HG03378 (cell line): Measurements from ENCODE around the gene DUSP28.
"Not testable (repeated sequence)": the region's sequence is repeated elsewhere in the genome, so short reads cannot be mapped to it uniquely, and the experiment has no call there.

Experiments
- ATAC-seq: cut with Tn5 transposase; IDR thresholded peaks from one replicate; pipeline ENCODE4 v1.9.1; 2021; ENCODE audit warnings: mild to moderate bottlenecking, moderate library complexity; ENCODE audit not compliant: unreplicated experiment

DUSP28 gene

DNA sequence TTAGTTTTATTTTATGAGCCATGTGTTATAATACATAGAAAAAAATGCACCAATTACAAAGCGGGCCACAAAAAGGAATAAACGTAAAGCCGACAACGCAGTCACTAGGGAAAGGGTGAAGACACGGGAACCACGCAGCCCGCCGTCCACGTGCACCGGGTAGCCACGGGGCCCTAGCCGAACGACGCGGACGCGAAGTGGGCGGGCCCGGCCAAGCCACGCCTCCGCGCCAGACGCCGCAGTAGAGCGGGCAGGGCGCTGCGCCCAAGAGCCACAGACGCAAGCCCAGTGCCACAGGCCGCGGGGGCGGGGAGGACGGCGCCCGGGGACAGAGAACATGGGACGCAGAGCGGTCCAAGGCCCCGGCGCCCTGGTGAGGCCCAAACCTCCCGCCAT is at the start of gene DUSP28:
Gene DUSP28 (plus strand): TSS at position 274 of the 396 bp plus-strand sequence. CDS start 328 bp downstream, outside the sequence.
- ATAC-seq, result peak; percentile 34

DNA sequence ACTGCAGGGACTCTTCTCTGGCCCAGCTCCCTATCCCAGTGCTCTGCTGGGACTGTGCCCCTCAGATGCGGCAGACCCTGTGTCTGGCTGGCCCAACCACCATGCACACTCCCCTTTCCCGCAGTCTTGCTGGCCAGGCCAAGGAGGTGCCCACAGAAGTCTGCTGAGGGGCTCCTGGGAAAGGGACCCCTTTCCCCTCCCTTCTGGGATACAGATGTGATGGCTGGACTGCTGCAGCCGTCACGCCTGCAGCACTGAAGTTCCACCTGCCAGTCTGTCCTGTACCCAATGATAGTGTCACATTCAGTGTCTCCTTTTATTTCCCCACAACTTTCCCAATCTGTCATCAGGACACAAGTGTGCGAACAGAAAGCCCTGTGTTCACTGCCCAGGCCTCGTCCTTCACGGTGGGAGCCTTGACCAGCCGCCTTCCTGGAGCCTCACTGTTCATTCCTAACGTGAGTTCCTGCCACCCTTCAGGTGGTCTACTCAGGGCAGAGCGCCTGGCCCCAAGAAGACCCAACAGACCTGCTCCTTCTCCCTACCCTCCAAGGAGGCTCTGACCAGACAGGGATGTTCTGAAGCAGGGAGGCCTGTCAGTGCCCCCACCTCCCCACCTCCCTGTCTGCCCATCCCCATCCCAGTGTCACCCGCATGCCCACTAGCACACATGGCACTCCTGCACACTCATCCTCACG is 49.5 kb upstream of the DUSP28 start:
- no peak for ATAC-seq

- no peak for ATAC-seq
Observed at GRCh38 chr2:240511351-240512108, 48.6 kb upstream of the DUSP28 start.

- ATAC-seq, result no peak
Observed at GRCh38 chr2:240512109-240512485, 48.1 kb upstream of the DUSP28 start.

DNA sequence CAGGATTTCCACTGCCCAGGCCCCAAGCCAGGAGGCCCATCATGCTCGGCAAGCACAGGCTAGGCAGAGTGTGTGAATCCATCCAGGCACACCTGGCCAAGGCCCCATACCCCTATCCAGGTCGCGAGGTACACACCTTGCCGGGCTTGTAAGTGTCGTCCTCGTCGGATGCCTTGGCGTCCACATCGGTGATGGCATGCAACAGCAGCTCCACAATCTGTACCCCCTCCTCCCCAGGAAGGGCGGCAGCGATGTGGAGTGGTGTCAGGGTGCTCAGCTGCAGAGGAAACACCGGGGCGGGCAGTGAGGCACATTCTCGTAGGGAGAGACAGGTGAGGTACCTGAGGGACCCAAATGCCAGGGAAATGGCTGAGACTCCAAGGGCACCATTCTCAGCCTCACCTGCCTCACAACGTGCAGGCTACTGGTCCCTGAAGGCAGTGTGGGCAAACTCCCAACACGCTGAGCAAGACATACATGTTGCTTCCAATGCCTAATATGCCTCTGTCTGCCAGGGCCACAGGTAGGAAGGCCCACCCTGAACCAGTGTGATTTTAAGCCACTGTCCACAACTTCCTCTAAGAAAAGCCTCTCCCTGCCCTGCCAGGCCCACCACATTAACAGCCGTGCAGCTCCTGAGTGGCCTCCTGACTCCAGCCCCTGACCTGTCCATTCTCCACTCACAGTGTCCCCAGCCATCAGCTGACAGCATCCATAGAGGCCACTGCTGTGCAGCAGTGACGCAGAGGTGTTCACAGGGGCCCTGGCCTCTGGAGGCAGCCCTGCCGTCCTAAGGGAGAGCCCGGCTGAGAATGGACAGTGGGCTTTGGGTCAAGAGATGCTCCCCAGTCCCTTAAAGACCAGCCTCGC is 47.3 kb upstream of the DUSP28 start:
- no peak for ATAC-seq

DNA sequence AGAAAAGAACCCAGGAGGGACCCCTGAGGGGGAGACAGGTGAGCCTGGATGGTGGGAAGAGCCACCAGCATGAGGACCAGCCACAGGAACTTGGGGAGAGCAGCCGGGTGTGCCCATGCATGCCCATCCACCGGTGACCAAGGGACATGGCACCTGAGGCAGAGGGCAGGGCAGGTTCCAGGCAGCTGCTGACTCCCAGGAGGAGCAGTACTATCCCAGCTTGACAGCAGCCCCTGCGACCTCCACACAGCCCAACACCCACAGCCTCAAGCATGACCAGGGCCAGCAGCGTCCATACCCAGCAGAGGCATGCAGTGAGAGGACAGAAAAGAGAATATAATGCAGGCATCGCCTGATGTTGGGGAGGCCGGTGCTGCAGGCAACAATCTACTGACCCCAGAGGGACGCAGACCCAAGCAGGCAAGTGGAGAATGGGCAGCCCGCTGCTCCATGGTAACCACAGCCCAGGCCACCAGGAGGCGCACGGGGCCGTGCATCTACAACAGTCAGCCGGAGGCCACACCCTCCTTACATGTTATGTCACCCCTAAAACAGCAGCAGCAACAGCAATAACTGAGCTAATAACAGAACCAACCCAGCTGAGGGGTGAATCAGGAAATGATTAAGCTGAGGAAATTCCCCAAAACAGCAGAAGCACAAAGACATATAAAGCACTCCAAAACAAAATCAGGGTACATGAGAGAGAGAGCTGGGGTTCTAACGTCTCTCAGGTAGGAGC is 46.4 kb upstream of the DUSP28 start:
- ATAC-seq, result peak; percentile 89

- ATAC-seq, result no peak
Observed at GRCh38 chr2:240514631-240515030, 45.5 kb upstream of the DUSP28 start.

DNA sequence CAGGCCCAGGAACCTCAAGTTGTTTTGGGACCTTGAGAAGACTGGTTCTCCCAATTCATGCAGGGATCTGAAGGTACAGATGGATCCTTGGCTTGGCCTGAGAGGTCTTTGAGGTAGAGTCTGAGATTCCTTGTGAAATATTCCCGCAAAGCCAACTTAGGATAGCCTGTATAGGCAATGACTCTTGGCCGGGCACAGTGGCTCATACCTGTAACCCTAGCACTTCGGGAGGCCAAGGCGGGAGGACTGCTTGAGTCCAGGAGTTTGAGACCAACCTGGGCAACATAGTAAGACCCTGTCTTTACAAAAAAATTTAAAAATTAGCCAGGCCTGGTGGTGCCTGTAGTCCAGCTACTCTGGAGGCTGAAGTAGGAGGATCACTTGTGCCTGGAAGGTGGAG is 42.8 kb upstream of the DUSP28 start:
- no peak for ATAC-seq

DNA sequence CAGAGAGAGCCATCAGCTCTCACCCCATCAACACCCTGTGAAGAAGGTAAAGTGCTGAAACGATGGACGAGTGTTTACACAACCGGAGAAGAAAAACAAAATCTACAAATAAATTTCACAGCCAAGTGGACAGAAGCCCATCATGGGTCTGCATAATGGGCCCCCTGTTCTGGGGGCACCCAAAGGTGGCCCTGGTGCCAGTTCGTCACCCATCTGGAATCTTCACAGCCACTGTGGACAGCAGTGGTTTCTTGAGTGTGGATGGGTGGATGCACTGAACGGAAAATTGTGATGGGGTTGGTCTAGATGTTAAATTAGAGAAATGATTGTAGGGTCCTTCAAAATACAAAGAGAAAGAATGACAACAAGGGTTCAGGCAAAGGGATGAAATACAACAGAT is 41.2 kb upstream of the DUSP28 start:
- ATAC-seq, result no peak

DNA sequence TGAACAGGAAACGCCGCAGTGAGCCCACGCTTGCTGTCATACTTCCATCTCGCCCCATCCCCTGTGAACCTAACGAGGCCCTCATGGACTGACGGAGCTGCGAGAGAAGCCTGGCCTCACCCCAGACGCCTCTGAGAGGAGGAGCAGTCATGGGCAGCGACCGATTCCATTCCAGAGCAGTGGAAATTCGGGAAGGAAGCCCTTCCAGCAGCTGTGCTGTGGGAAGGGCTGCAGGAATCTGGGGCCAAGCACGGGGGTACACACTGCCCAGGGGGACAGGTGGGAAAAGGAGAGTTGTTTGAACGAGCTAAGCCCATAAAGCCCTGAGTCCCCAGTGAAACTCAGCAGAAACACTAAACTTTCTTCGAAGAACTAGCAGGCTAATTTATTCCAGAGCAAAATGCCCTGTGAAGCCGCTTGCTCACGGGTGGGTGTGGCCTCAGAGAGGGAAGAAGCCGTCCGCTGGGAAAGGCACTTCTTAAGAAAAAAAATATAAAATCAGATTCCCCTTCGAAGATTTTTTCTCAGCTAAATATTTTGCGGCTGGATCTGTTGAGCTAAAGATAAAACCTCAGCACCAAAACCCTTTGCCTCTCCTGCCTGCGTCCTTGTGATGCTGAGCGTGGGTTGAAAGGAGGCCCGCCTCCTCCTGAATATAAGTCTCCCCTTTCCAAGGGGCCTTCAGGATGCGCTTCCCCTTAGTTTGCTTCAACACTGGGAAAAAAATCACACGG is 40.6 kb upstream of the DUSP28 start:
- no peak for ATAC-seq

GRCh38 chr2:240520130-240520973 is 39.8 kb upstream of the DUSP28 start:
- ATAC-seq, result no peak

DNA sequence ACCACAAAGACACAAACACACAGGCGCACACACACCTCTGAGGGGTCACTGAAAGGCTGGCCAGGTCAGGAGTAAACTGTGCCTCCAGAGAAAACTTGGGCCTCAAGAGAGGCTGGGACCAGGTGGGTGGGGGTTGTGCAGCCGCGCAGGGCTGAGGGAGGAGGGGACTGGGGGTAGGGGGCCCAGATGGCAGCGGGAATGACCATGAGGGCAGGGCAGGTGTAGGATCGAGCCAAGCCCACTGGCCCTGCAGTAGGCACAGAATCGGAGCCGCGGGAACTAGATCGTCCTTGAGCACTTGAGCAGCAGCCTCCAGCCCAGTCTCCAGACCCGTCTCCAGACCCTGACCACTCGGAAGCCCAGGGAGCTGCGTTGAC is 39.2 kb upstream of the DUSP28 start:
- ATAC-seq, result no peak

DNA sequence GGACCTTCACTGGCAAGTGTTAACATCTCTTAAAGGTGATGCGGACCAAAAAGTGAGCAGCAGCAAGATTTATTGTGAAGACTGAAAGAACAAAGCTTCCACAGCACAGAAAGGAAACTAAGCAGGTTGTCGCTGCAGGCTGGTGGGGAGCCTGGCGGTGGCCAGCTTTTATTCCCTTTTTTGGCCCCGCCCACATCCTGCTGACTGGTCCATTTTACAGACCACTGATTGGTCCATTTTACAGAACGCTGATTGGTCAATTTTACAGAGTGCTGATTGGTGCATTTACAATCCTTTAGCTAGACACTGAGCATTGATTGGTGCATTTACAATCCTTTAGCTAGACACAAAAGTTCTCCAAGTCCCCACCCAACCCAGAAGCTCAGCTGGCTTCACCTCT is 38.3 kb upstream of the DUSP28 start:
- ATAC-seq, result not testable (repeated sequence)

GRCh38 chr2:240522406-240522805 is 37.8 kb upstream of the DUSP28 start:
- no peak for ATAC-seq

DNA sequence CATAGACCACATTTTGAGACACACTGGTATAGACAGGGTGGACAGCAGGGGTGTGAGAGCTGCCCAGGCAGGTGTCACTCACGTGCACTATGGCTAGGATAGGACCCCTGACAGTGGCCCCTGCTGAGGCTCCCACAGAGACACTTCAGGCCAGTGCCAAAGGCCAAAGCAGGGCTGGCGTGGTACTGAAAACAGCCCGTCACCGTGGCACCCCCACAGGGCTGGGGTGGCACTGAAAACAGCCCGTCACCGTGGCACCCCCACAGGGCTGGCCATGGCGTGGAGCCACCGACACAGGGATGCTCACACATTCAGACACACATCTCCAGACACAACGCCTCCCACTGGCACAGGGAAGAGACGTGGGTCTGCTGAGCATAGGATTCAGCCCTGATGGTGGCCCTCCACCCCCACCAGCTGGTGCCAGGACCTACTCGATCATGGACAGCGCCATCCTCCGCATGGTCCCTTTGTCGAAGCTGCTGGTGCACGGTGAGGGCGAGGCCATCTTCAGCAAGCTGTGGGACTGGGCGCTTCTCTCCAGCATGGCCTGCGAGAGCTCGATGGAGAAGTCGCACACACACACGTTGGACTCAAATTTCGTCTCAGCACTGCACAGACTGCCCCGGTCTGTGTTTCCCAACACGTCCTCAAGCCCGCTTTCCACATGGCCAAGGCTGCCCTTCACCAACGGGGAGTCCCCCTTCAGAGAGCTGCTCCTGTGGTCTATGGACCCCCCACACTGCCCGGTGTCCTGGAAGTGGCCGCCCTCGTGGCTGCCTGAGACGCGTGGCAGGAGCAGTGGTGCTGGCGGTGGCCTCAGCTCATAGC is 36.5 kb upstream of the DUSP28 start:
- no peak for ATAC-seq

DNA sequence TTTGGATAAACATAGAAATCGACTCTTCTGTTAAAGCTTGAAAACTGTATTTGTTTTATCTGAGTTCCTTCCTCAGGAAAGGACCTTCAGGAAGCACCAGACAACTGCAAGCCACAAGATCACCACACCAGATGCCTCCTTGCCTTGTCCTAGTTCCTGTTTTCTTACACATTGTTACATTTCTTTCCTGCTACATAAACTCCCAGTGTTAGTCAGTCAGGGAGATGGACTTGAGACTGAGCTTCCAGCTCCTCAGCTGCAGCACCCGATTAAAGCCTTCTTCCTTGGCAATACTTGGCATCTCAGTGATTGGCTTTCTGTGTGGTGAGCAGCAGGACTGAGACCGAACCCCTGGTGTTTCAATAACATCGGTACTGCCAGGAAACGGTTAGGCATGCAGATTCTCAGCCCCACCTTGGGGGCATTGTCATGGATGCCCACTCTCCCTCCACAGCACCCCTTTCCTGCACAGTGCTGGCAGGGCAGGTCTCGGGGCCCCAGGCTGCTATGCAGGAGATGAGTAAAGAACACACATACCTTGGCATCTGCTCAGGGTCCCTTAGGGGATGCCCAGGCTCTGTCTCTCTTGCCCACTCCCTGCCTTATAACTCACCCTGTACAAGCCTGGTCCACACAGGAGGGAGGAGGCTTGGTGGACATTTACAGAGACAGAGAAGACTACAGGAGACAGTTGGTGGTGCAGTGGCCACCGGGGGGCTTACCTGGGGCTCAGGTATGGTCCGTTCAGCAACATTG is 35.0 kb upstream of the DUSP28 start:
- no peak for ATAC-seq

- no peak for ATAC-seq
Observed at GRCh38 chr2:240525802-240526201, 34.4 kb upstream of the DUSP28 start.

DNA sequence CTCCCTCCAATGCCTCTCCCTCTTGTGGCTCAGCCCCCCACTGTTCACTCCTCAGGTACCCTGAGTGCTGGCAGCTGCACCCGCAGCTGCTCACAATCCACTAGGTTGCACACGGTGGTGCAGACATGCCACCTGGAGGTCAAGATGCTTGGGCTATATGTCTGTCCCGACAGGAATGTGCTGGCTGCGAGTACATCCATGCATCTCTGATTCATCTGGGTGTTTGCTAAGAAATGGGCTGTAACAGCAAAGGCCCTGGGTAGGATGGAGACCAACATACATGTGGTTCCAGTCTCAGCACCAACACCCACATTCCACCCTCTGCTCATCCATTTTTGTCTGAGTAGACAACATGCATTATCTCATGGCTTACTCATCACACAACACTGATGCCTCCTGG is 33.6 kb upstream of the DUSP28 start:
- ATAC-seq, result no peak
